ENCODE data around the gene SPRTN.
"Not testable (repeated sequence)": the region's sequence is repeated elsewhere in the genome, so short reads cannot be mapped to it uniquely, and the experiment has no call there.

Gene SPRTN

DNA sequence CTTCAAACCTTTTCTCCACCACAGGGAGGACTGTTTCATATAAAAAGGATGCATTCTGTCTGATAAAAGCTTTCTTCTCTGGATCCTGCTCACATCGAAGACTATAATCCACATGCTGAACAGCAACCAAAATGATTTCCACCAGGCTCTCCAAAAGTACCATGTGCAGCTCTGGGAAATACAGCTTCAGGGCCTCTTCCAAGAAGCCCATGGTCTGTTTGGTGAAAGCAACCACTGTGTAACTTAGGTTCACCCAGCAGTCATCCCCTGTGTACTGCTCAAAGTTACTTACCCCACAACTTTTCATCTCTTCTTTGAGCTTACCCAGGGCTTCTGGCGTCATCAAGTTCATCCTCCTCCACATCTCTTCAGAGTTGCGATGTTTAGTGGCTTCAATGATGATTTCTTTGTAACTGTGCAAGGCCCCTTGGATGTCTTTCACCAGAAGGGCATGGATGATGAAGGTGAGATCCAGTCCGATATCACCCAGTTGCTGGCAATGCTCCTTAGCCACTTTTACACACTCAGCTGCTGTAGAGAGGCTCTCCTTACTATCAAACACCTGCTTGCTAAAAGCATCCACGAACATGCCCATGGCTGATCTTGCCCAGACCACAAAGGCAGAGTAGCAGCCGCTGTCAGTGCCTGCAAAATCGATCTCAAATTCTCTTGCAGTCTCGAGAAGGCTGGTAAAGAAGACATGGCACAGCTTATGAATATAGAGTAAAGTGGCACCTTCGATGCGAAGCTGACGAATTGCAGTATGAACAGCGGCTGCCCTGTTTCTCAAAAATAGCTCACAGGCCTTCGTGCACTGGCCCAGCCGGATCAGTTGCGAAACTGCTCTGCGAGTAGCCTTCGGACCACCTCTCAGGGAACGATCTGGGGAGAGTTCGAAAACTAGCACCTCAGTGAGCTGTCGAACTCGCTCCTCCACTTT, 2.2 kb upstream of the SPRTN start:
- no peak for DNase-seq (ENCODE audit: low read depth in 2 of 2, low spot score in 1 of 2)

DNA sequence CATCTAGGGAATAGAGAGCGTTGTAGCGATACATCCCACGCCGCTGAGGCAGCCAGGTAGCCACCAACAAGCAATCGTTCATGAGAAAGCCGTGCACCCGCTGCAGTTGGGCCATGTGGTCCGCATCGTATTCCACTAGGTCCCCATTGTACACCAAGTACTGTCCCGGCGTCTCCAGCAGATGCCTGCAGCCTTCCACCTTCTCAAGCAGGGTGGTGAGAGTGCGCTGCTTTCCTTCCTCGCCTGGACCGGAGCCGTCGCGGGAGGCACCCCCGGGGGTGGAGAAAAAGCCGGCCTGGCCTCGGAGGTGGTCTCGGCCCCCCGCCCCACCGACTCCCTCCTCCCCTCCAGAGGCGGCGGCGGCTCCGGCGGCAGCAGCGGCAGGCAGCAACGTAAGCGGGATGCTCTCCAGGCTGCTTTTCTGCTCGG, 1.0 kb upstream of the SPRTN start:
- no peak for DNase-seq (ENCODE audit: low read depth in 2 of 2, low spot score in 1 of 2)

DNA sequence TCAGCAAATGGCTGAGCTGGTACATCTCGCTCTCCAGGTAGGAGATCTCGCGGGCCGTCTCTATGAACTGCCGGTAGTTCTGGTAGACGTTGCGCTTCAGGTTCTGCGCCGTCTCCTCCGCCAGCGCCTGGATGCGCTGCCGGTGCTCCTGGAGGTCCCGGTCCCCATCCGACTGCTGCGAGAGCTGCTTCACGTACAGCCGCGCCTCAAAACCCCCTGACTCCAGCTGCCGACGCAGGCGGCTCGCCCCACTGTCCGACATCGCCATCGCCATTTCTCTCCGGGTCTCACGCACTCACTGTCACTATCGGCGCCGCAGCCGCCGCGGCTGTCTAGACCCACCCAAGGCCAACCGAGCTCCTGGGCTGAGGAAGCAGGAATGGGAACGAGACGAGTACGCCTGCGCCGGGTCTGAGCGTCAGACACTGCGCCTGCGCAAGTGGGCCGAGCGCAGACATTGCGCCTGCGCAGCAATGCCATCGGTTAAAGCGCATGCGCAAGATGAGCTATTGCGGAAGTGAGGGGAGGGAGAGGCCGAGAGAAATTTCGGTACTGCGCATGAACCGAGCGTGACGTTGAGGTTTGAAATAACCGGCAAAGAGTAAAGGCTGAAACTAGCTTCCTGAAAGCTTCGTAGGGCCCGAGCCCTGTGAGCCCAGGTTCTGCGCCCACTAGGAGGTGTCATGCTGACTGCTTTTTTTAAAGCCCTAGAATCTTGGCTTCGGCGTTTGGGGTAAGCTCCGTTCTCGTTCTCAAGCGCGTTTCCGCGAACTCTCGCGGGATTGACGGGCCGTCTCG, 422 bp upstream of the SPRTN start, which contains the start of gene EXOC8:
Gene EXOC8, minus strand, starts transcription at position 381 of the 798 bp plus-strand sequence. Its CDS starts 107 bp downstream, at position 274.
- DNase-seq (ENCODE audit: low read depth in 2 of 2, low spot score in 1 of 2): peak; percentile 88 to 97

DNA sequence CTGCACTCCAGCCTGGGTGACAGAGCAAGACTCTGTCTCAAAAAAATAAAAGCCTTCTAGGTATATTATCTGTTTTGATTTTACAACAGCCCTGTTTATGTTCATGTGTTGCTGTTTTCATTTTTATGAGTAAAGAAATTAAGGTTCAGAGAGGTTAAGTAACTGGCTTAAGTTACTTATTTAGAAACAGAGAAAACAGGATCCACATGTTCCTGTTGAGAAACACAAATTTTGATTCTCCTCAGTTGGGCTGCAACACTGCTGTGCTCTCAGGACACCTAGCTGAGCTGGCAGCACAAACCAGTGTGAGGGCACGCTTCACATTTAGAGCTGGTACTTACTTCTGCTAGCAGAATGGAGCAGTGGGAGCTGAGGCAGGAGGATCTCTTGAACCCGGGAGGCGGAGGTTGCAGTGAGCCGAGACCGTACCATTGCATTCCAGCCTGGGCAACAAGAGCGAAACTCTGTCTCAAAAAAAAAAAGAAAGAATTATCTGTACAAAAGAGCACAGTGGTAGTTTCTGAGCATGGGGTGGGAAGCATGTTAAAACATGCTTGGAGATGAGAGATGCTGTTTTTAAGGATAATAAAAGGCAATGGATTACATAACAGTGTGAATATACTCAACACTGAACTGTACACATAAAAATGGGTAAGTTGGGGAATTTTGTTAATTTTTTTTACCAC, 2.4 kb downstream of the SPRTN start:
- no peak for DNase-seq (ENCODE audit: low read depth in 2 of 2, low spot score in 1 of 2)

DNA sequence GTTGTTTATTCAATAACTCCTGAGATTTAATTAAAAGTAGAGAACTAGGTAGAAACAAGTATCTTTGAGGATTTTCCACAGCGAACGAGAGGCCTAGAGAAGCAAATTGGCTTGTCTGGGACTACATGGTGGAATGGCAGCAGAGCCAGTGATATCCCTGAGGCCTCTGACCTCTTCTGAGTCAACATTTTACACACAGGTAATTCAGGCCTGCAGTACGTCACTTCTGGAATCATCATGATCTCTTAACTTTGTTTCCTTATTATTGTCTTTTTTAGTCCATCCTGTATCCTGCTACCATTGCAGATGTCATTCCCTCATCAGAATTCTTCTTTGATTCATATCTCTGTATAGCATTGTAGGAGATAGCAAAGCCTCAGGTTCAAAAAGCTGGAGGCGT, 9.9 kb downstream of the SPRTN start:
- no peak for DNase-seq (ENCODE audit: low read depth in 2 of 2, low spot score in 1 of 2)

DNA sequence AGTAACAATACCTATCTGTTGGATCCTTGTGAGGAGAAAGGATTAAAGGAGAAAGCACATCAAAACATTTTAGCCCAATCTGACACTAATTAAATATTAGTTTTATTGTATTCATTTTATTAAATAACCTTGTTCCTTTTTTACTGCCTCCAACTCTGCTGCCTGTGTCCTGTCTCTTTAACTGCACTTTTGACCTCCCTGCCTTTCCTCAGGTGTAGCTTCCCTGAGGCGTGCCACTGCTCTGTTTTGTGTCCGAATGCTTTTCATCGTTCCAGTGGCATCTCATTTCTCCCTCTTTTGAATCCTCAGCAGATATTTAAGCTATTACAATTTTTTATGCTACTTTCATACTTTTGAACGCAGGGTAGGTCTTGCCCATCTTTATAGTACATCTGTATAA, 10.3 kb downstream of the SPRTN start:
- DNase-seq (ENCODE audit: low read depth in 2 of 2, low spot score in 1 of 2): no peak

DNA sequence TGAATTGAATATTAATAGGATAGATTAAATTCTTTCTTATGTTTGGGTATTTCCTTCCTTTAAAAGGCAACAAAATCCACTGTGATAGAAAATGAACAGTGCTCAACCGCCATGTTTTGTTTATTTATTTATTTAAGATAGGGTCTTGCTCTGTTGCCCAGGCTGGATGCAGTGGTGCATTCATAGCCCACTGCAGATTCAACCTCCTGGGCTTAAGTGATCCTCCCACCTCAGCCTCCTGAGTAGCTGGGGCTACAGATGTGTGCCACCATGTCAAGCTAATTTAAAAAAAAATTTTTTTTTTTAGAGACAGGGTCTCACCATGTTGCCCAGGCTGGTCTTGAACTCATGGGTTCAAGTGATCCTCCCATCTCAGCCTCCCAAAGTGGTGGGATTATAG, 10.8 kb downstream of the SPRTN start:
- DNase-seq (ENCODE audit: low read depth in 2 of 2, low spot score in 1 of 2): not testable (repeated sequence)

DNA sequence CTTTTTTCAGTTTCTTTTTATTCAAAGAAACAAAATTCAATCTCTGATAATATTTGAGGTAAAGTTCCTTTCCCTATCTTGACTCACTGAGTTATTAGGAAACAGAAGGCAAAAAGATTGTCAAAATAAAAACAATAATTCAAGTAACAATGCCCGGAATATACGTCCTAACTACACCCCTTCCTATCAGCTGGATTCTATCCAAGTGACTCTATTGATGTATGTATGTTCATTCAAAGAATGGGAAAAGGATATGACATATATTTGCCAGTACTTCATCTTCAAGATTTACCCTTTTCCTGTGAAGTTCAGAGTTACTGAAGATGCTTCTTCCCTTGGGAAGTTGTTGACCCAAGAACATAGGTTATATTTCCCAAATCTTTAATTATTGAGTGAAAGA, 13.7 kb downstream of the SPRTN start:
- DNase-seq (ENCODE audit: low read depth in 2 of 2, low spot score in 1 of 2): no peak

DNA sequence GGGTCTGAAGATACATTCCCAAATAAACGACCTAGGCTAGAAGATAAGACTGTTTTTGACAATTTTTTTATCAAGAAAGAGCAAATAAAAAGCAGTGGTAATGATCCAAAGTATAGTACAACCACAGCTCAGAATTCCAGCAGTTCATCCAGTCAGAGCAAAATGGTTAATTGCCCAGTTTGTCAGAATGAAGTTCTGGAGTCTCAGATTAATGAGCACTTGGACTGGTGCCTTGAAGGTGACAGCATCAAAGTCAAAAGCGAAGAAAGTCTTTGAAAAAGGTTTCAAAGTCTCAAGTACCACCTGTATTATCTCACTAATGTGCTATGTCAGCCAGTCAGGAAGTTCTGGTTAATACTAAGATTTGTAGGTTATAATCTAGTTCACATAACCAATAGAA, 15.0 kb downstream of the SPRTN start:
- DNase-seq (ENCODE audit: low read depth in 2 of 2, low spot score in 1 of 2): no peak

DNA sequence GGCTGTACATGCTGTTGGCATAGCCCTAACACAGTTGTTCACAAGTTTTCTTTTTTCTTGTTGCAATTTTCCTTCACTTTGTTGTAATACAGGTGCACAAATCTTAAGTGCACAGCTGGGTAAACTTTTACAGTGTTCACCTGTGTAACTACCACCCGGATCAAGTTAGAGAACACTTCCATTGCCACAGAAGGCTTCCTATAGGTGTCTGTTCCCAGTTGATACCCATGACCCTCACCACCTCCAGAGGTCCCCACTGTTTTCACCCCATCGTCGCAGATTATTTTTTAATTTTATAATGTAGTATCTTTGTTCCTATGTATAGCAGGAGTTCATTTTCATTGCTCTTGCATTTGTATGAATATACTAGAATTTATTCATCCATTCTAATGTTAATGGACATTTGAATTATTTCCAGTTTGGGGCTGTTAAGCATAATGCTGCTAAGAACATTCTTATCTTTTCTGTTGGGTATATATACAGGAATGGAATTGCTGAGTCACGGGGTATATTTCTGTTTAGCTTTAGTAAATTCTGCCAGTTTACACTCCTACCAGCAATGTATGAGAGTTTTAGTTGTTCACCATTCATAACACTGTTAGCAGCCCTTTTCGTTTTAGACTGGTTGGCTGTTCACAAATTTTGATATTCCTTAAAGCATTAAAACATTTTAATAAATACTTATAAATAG, 16.4 kb downstream of the SPRTN start:
- DNase-seq (ENCODE audit: low read depth in 2 of 2, low spot score in 1 of 2): no peak

DNA sequence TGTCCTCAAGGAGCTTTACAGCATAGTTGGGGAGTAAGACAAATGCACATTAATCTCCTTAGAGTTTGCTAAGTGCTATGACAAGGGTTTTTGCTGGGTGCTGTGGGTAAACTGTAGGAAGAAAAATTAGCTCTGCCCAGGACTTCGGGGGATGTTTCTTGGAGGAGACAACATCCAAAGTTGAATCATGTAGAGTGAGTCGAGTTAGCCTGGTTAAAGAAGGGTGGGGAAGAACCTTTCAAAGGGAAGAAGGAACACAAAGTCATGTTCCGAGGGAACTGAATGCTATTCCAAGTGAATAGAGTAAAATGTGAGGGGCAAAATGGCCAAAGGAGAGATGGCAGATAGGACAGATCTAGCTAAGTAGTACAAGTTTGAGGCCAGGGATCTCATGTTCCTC, 17.1 kb downstream of the SPRTN start:
- no peak for DNase-seq (ENCODE audit: low read depth in 2 of 2, low spot score in 1 of 2)

DNA sequence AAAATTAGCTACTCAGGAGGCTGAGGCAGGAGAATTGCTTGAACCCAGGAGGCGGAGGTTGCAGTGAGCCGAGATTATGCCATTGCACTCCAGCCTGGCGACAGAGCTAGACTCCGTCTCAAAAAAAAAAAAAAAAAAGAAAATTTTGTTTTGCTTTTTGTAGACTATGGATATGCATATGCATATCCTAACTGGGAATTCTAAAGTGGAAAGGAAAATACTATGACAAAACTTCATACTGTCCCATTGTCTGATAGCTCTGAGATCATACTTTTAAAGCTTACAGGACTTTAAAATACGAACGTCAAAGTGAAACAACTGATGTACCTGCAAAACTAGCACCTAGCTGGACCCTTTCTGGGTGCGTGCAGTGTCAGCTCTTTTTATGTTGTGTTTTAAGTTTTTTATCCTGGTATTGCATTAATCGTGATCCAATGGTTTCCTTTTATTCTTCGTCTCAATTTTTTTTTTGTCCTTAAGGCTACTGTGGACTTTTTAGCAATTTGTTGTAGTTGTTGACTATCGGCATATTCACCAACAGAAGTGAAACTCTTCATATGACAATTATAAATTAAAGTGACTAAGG, 19.2 kb downstream of the SPRTN start:
- DNase-seq (ENCODE audit: low read depth in 2 of 2, low spot score in 1 of 2): no peak

DNA sequence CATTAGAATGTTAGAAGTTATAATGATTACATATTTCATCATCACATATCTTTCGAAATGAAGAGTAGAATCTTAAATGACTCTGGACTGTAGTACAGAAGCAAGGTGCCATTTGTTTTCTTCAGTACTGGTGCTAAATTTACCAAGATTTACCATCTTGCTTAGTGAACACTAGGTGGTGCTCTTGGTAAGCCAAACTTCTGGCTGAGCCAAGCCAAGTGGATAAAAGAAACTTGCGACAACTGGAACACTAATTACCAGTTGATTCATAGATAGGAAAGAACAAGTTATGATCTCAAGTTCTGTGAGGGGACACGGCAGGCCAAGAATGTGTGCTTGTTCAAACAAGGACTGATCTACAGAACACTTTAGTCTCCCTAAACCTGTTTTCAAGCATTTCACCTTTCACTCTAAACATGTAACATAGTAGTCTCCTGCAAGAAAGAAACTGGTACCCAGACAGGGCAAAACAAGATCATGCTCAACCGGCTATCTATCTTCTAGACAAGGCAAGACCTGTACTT, 19.8 kb downstream of the SPRTN start:
- DNase-seq (ENCODE audit: low read depth in 2 of 2, low spot score in 1 of 2): no peak

DNA sequence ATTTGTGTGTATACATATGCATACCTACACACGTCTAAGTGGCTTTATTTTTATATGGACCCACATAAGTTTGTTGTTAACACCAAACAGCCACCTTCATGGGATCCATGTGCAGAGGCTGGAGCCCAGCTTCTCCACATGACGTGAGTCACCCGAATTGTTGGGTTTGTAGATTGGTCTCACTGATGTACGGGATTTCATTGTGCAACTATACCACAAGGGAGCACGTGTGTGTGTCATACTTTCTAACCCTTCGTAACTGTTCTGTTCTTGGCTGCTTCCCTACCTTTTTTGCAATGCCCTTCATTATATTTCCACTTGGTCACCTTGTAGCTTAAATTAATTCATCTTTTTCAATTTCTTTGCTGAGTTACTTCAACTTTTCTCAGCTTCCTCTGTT, 21.0 kb downstream of the SPRTN start:
- no peak for DNase-seq (ENCODE audit: low read depth in 2 of 2, low spot score in 1 of 2)

DNA sequence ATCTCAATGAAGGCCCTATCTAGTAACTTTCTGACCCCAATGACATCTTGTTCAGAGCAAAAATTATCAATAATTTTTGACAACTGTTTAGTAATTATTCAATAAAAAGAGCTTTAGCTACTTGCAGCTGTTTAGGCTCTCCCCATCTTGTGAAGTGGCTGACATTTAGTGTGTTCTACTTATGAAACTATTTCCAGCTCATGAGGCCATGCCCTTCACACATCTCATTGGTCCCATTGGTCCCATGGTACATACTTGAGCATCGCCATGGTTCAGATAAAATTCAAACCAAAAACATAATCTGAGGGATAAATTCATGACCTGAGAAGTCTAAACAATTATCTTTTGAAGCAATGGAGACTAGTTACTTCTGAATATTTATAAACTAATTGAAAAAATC, 24.2 kb downstream of the SPRTN start:
- DNase-seq (ENCODE audit: low read depth in 2 of 2, low spot score in 1 of 2): no peak

DNA sequence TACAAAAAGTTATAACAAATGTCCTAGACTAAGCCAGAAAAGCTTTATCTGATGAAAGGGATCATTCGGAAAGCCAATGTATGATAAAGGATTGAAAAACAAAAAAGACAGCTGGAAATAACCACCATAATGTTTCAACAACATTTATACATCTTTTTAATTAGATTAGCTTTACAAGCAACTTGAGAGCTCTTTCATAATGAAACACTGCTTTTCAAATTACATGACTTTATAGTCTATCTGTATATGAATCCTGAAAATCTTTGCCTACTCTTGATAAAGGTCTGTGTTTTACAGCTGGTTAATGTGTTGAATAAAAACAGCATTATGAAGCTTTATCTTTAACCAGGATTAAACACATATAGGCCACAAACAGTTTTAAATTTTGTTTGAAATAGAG, 25.5 kb downstream of the SPRTN start:
- DNase-seq (ENCODE audit: low read depth in 2 of 2, low spot score in 1 of 2): no peak

DNA sequence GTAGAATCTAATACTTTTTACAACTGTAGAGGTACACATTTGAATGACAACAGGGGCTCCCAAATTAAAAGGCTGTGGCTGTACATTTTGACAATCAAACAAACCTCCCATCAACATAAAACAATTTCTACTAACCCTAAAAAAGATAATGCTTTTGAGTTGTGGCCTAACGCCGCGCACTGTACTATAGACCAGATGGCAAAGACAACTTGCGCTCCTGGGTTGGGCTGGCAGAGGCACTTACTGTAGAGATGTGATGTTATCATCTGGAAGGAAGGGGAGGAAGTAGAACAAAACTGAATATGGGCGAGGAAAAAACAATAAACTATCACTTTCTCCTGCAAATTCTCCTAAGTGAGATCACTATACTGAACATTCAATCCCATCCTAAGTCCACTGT, 26.1 kb downstream of the SPRTN start:
- no peak for DNase-seq (ENCODE audit: low read depth in 2 of 2, low spot score in 1 of 2)

DNA sequence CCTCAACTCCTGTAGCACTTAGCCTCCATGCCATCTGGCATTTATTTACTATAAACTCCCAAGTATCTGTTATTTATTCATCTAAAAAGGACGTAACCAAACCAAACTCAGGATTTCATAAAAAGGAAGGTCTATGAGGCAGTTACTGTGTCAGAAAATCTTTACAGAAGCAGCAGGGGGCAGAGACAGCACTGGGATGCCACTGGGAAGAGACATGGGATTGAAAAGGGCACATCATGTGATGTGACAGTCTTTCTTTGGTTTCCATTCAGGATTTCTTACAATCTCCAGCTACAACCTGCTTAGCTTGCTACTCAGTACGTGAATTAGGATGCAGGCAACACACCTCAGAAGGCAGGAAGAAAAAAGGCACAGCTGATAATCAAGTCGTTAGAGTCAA, 31.2 kb downstream of the SPRTN start:
- no peak for DNase-seq (ENCODE audit: low read depth in 2 of 2, low spot score in 1 of 2)

DNA sequence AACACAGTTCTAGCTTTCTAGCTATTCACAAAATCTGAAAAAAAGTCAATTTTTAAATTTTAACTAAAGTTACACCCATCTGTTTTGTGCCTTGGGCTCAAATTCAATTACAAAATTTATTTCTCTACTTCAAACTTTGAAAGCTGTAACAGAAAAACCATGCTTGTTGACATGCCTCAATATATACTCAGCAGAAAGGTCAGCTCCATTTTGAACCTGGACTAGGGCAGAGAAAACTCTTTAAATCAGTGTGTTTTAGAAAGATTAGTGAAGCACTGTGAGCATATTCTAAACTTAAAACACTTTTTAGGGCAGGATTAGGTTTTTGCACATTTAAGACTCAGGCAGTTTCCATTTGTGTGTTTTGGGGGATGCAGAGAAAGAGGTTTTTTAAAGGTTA, 34.4 kb downstream of the SPRTN start:
- DNase-seq (ENCODE audit: low read depth in 2 of 2, low spot score in 1 of 2): no peak

DNA sequence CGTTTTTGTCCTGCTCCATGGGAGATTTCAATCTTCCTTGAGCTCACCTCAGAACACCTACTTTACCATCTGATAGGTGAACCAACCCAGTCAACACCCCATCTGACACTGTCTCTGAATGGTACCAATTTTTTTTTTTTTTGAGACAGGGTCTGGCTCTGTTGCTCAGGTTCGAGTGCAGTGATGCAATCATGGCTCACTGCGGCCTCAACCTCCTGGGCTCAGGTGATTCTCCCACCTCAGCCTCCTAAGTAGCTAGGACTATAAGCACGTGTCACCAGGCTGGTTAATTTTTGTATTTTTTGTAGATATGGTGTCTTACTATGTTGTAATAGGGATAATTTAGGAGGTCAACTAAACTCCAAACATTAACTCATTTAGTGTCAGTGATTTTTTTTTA, 36.3 kb downstream of the SPRTN start:
- DNase-seq (ENCODE audit: low read depth in 2 of 2, low spot score in 1 of 2): no peak

Data from stimulated activated CD8-positive, alpha-beta memory T cell treated with anti-CD3 and anti-CD28 coated beads, Interleukin-4, amount 100 ng/mL, for 4 hours (primary cell).